ENCODE results near the gene JMJD7. TPM values are rescaled to one million over a fixed set of nuclear protein-coding genes. Genes with fewer than 3 reads are reported as not detected.

JMJD7 gene
- total and polyA plus RNA-seq, 9 of the 15 experiments (the other 6 are each of a cell fraction or from before 2014, with no cell fraction given) = 1.2 to 13.9 (median 6.1) TPM

GRCh38 chr15:41832875-41833274 is 5.0 kb downstream of the JMJD7 start (continued):
- TF ChIP-seq CHD7 (IDR thresholded peaks at IDR 0.05; ENCODE audit: low read depth, low read length) = no peak
- TF ChIP-seq DIDO1 (tag; IDR thresholded peaks at IDR 0.05; ENCODE audit: low read depth) = no peak
- TF ChIP-seq CHCHD3 (CRISPR knock-in tag; IDR thresholded peaks at IDR 0.05) = no peak
- no peak for TF ChIP-seq CEBPZ (IDR thresholded peaks at IDR 0.05; ENCODE audit: borderline replicate concordance, low read depth, low read length)
- TF ChIP-seq, protein P1, sequence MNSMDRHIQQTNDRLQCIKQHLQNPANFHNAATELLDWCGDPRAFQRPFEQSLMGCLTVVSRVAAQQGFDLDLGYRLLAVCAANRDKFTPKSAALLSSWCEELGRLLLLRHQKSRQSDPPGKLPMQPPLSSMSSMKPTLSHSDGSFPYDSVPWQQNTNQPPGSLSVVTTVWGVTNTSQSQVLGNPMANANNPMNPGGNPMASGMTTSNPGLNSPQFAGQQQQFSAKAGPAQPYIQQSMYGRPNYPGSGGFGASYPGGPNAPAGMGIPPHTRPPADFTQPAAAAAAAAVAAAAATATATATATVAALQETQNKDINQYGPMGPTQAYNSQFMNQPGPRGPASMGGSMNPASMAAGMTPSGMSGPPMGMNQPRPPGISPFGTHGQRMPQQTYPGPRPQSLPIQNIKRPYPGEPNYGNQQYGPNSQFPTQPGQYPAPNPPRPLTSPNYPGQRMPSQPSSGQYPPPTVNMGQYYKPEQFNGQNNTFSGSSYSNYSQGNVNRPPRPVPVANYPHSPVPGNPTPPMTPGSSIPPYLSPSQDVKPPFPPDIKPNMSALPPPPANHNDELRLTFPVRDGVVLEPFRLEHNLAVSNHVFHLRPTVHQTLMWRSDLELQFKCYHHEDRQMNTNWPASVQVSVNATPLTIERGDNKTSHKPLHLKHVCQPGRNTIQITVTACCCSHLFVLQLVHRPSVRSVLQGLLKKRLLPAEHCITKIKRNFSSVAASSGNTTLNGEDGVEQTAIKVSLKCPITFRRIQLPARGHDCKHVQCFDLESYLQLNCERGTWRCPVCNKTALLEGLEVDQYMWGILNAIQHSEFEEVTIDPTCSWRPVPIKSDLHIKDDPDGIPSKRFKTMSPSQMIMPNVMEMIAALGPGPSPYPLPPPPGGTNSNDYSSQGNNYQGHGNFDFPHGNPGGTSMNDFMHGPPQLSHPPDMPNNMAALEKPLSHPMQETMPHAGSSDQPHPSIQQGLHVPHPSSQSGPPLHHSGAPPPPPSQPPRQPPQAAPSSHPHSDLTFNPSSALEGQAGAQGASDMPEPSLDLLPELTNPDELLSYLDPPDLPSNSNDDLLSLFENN (IDR thresholded peaks at IDR 0.05; ENCODE audit: low read depth in 2 of 2, low read length in 2 of 2) = no peak
